ENCODE data around the gene LEPROT. TPM values are rescaled to one million over a fixed set of nuclear protein-coding genes. Genes with fewer than 3 reads are reported as not detected.

The LEPROT gene
- total RNA-seq, 1 donor from 2014 or later = 158 TPM

DNA sequence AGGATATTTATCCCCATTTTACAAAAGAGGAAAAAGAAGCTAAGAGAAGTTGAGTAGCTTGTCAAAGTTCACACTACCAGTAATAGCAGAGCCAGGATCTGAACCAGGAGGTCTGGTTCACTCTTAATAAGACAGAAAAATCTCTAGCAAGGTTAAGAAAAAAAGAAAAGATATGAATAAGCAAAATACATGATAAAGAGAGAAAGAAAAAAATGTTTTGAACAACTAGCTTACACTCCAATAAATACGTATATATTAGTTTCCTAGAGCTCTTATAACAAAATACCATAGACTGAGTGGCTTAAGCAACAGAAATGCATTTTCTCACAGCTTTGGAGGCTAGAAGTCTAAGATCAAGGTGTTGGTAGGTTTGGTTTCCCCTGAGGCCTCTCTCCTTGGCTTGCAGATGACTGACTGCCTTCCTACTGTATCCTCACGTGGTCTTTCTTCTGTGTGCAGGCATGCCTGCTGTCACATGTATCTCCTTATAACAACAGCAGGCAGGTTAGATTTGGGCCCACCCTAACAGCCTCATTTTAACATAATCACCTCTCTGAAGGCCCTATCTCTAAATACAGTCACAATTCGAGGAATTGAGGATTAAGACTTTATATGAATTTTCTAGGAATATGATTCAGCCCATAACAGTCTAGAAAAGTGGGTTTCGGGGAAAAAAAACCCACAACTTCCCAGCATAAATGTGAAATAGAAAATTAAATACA, 60.4 kb downstream of the LEPROT start:
- peaks cover 13% of the 10 kb centered on the region for H3K4me1 Mint-ChIP-seq (ENCODE audit: unreplicated experiment)
- H3K27ac Mint-ChIP-seq (ENCODE audit: unreplicated experiment) = no peak overlapping the region
- DNase-seq (ENCODE audit: extremely low spot score, unreplicated experiment) = no peak
- H3K9me3 Mint-ChIP-seq (ENCODE audit: unreplicated experiment) = no peaks in the 10 kb centered on the region
- H3K36me3 Mint-ChIP-seq (ENCODE audit: unreplicated experiment) = no peaks in the 10 kb centered on the region
- H3K27me3 Mint-ChIP-seq (ENCODE audit: unreplicated experiment) = no peaks in the 10 kb centered on the region
- H3K4me3 Mint-ChIP-seq (ENCODE audit: unreplicated experiment) = no peak overlapping the region
- TF ChIP-seq CTCF (IDR thresholded peaks at IDR 0.05) = no peak

GRCh38 chr1:65483993-65484754, 63.7 kb downstream of the LEPROT start:
- no peaks in the 10 kb centered on the region for H3K4me1 Mint-ChIP-seq (ENCODE audit: unreplicated experiment)
- H3K4me3 Mint-ChIP-seq (ENCODE audit: unreplicated experiment) = no peak overlapping the region
- no peaks in the 10 kb centered on the region for H3K27me3 Mint-ChIP-seq (ENCODE audit: unreplicated experiment)
- DNase-seq (ENCODE audit: extremely low spot score, unreplicated experiment) = no peak
- H3K27ac Mint-ChIP-seq (ENCODE audit: unreplicated experiment) = no peak overlapping the region
- no peaks in the 10 kb centered on the region for H3K36me3 Mint-ChIP-seq (ENCODE audit: unreplicated experiment)
- no peak for TF ChIP-seq CTCF (IDR thresholded peaks at IDR 0.05)
- H3K9me3 Mint-ChIP-seq (ENCODE audit: unreplicated experiment) = no peaks in the 10 kb centered on the region

Other genes starting within 250 kb of the LEPROT start
- gene DNAJC6, start 111.1 kb upstream of the LEPROT start, total RNA-seq = 50.8 and 53.8 TPM in 2 replicates
- 12.2 and 14.2 TPM in 2 replicates for gene LEPR, start within 50 bp of the LEPROT start, total RNA-seq

Measured in osteocyte (in vitro differentiated cells).